Activated naive CD4-positive, alpha-beta T cell treated with anti-CD3 and anti-CD28 coated beads, Interleukin-2, amount 10 ng/mL, durations not matched to agents 7 days and 5 days (primary cell): ENCODE results near the gene DUSP1.

Source experiments
- CTCF ChIA-PET: fragments of 350-600 bp; sonication (Branson Sonifier 250); formaldehyde crosslinking; loops from one replicate; lab custom pipeline; 2021; ENCODE audit warnings: antibody characterized with exemption; lab: Charles Lee
- DNase-seq: peaks from one replicate; pipeline ENCODE4 v3.0.0-alpha.2; 2020
- H3K27ac Mint-ChIP-seq: one replicate; pipeline ENCODE4 v1.8.0; 2021; ENCODE audit warnings: mild to moderate bottlenecking, moderate library complexity, mixed read lengths
- H3K27me3 Mint-ChIP-seq: one replicate; pipeline ENCODE4 v1.8.0; 2021; ENCODE audit warnings: mild to moderate bottlenecking, mixed read lengths
- H3K36me3 Mint-ChIP-seq: one replicate; pipeline ENCODE4 v1.8.0; 2021; ENCODE audit warnings: mixed read lengths
- H3K4me1 Mint-ChIP-seq: one replicate; pipeline ENCODE4 v1.8.0; 2021; ENCODE audit warnings: mixed read lengths
- H3K4me3 Mint-ChIP-seq: one replicate; pipeline ENCODE4 v1.8.0; 2021; ENCODE audit warnings: mild to moderate bottlenecking, moderate library complexity, mixed read lengths
- H3K9me3 Mint-ChIP-seq: one replicate; pipeline ENCODE4 v1.8.0; 2021; ENCODE audit warnings: mixed read lengths

Gene DUSP1

GRCh38 chr5:172756764-172757393, 14.1 kb downstream of the DUSP1 start:
- Mint-ChIP-seq H3K9me3 (peaks cover 2% of the 10 kb centered on the region), H3K4me1 (no peaks in the 10 kb centered on the region), H3K27me3 (peaks cover 18% of the 10 kb centered on the region), H3K4me3 (no peak overlapping the region), H3K36me3 (no peaks in the 10 kb centered on the region), H3K27ac (no peak overlapping the region)
- DNase-seq, result no peak
- CTCF ChIA-PET, result no interaction called here

GRCh38 chr5:172754596-172755356, 16.2 kb downstream of the DUSP1 start:
- CTCF ChIA-PET, result interaction anchor here (1.2 to 2.8 kb wide), 2 partner anchors 38 to 40 kb away, joined by 4 to 6 read pairs; no protein-coding TSS in a partner anchor
- Mint-ChIP-seq H3K27ac (no peak overlapping the region), H3K4me1 (no peaks in the 10 kb centered on the region), H3K36me3 (no peaks in the 10 kb centered on the region), H3K27me3 (peaks cover 36% of the 10 kb centered on the region), H3K4me3 (no peak overlapping the region), H3K9me3 (peaks cover 2% of the 10 kb centered on the region)
- no peak for DNase-seq

GRCh38 chr5:172753101-172753500, 17.9 kb downstream of the DUSP1 start:
- no peak overlapping the region for H3K4me3 Mint-ChIP-seq
- no peaks in the 10 kb centered on the region for H3K4me1 Mint-ChIP-seq
- DNase-seq, result no peak
- H3K27ac Mint-ChIP-seq, result no peak overlapping the region
- peaks cover 2% of the 10 kb centered on the region for H3K9me3 Mint-ChIP-seq
- no peaks in the 10 kb centered on the region for H3K36me3 Mint-ChIP-seq
- CTCF ChIA-PET, result interaction anchor here (1.1 to 2.8 kb wide), 3 partner anchors 36 to 40 kb away, joined by 3 to 6 read pairs (median 3); no protein-coding TSS in a partner anchor
- peaks cover 27% of the 10 kb centered on the region for H3K27me3 Mint-ChIP-seq

- peaks cover 6% of the 10 kb centered on the region for H3K9me3 Mint-ChIP-seq
- H3K4me3 Mint-ChIP-seq, result no peak overlapping the region
- no peak overlapping the region for H3K27ac Mint-ChIP-seq
- no peaks in the 10 kb centered on the region for H3K36me3 Mint-ChIP-seq
- no peaks in the 10 kb centered on the region for H3K4me1 Mint-ChIP-seq
- CTCF ChIA-PET, result interaction anchor here (1.1 to 2.8 kb wide), 3 partner anchors 35 to 38 kb away, joined by 3 to 6 read pairs (median 3); no protein-coding TSS in a partner anchor
- peaks cover 24% of the 10 kb centered on the region for H3K27me3 Mint-ChIP-seq
- DNase-seq, result no peak
These were observed 19.1 kb downstream of the DUSP1 start for GRCh38 chr5:172751761-172752510.

- no peak for DNase-seq
- Mint-ChIP-seq H3K27me3 (peaks cover 28% of the 10 kb centered on the region), H3K4me1 (no peaks in the 10 kb centered on the region), H3K36me3 (no peaks in the 10 kb centered on the region), H3K27ac (no peak overlapping the region), H3K9me3 (peaks cover 6% of the 10 kb centered on the region), H3K4me3 (no peak overlapping the region)
- CTCF ChIA-PET, result no interaction called here
These were observed 20.9 kb downstream of the DUSP1 start for GRCh38 chr5:172749881-172750633.

- Mint-ChIP-seq H3K9me3 (peaks cover 6% of the 10 kb centered on the region), H3K27me3 (peaks cover 28% of the 10 kb centered on the region), H3K36me3 (no peaks in the 10 kb centered on the region), H3K27ac (no peak overlapping the region), H3K4me1 (no peaks in the 10 kb centered on the region), H3K4me3 (no peak overlapping the region)
- DNase-seq, result no peak
- CTCF ChIA-PET, result no interaction called here
These were observed 21.9 kb downstream of the DUSP1 start for GRCh38 chr5:172749076-172749475.

- Mint-ChIP-seq H3K27ac (no peak overlapping the region), H3K4me1 (no peaks in the 10 kb centered on the region), H3K36me3 (no peaks in the 10 kb centered on the region), H3K9me3 (peaks cover 6% of the 10 kb centered on the region), H3K4me3 (no peak overlapping the region), H3K27me3 (peaks cover 28% of the 10 kb centered on the region)
- no peak for DNase-seq
- CTCF ChIA-PET, result no interaction called here
These were observed 22.6 kb downstream of the DUSP1 start for GRCh38 chr5:172748341-172748843.

GRCh38 chr5:172747471-172747870, 23.5 kb downstream of the DUSP1 start:
- Mint-ChIP-seq H3K4me1 (no peaks in the 10 kb centered on the region), H3K9me3 (peaks cover 6% of the 10 kb centered on the region), H3K27me3 (peaks cover 28% of the 10 kb centered on the region), H3K4me3 (no peak overlapping the region), H3K27ac (no peak overlapping the region), H3K36me3 (no peaks in the 10 kb centered on the region)
- DNase-seq, result no peak
- CTCF ChIA-PET, result no interaction called here

- no peak overlapping the region for H3K4me3 Mint-ChIP-seq
- peaks cover 6% of the 10 kb centered on the region for H3K9me3 Mint-ChIP-seq
- no peak overlapping the region for H3K27ac Mint-ChIP-seq
- H3K4me1 Mint-ChIP-seq, result no peaks in the 10 kb centered on the region
- CTCF ChIA-PET, result no interaction called here
- no peak for DNase-seq
- H3K36me3 Mint-ChIP-seq, result no peaks in the 10 kb centered on the region
- peaks cover 28% of the 10 kb centered on the region for H3K27me3 Mint-ChIP-seq
These were observed 24.3 kb downstream of the DUSP1 start for GRCh38 chr5:172746725-172747124.

GRCh38 chr5:172745838-172746237, 25.2 kb downstream of the DUSP1 start:
- peaks cover 6% of the 10 kb centered on the region for H3K9me3 Mint-ChIP-seq
- no peaks in the 10 kb centered on the region for H3K36me3 Mint-ChIP-seq
- DNase-seq, result no peak
- H3K4me3 Mint-ChIP-seq, result no peak overlapping the region
- no peak overlapping the region for H3K27ac Mint-ChIP-seq
- CTCF ChIA-PET, result interaction anchor here (0.8 kb wide), 1 partner anchor 185 kb away, joined by 3 read pairs; no protein-coding TSS in a partner anchor
- H3K4me1 Mint-ChIP-seq, result no peaks in the 10 kb centered on the region
- H3K27me3 Mint-ChIP-seq, result peaks cover 26% of the 10 kb centered on the region

GRCh38 chr5:172745406-172745805, 25.6 kb downstream of the DUSP1 start:
- H3K4me3 Mint-ChIP-seq, result no peak overlapping the region
- peaks cover 6% of the 10 kb centered on the region for H3K9me3 Mint-ChIP-seq
- CTCF ChIA-PET, result interaction anchor here (0.7 to 0.8 kb wide), 2 partner anchors 12 to 186 kb away, joined by 3 read pairs; no protein-coding TSS in a partner anchor

GRCh38 chr5:172744123-172745104, 26.6 kb downstream of the DUSP1 start:
- Mint-ChIP-seq H3K4me1 (no peaks in the 10 kb centered on the region), H3K36me3 (no peaks in the 10 kb centered on the region), H3K9me3 (peaks cover 6% of the 10 kb centered on the region), H3K27me3 (peaks cover 14% of the 10 kb centered on the region), H3K27ac (no peak overlapping the region), H3K4me3 (no peak overlapping the region)
- no peak for DNase-seq
- CTCF ChIA-PET, result interaction anchor here (0.7 kb wide), 1 partner anchor 11 kb away, joined by 3 read pairs; no protein-coding TSS in a partner anchor

More at GRCh38 chr5:172745406-172745805, 25.6 kb downstream of the DUSP1 start:
- Mint-ChIP-seq H3K27ac (no peak overlapping the region), H3K4me1 (no peaks in the 10 kb centered on the region), H3K36me3 (no peaks in the 10 kb centered on the region), H3K27me3 (peaks cover 22% of the 10 kb centered on the region)
- DNase-seq, result no peak
